CD4-positive, alpha-beta T cell treated with Interleukin-6 at 100 ng/mL for 8 hours (primary cell): ENCODE data around the gene PRKG1.
A peak's percentile ranks its signal among the peaks of the same experiment; 100 is the strongest.

Experiments
- DNase-seq: peaks from one replicate; pipeline ENCODE4 v3.0.0-alpha.2; 2020; ENCODE audit warnings: mixed read lengths, low spot score

Gene PRKG1

DNA sequence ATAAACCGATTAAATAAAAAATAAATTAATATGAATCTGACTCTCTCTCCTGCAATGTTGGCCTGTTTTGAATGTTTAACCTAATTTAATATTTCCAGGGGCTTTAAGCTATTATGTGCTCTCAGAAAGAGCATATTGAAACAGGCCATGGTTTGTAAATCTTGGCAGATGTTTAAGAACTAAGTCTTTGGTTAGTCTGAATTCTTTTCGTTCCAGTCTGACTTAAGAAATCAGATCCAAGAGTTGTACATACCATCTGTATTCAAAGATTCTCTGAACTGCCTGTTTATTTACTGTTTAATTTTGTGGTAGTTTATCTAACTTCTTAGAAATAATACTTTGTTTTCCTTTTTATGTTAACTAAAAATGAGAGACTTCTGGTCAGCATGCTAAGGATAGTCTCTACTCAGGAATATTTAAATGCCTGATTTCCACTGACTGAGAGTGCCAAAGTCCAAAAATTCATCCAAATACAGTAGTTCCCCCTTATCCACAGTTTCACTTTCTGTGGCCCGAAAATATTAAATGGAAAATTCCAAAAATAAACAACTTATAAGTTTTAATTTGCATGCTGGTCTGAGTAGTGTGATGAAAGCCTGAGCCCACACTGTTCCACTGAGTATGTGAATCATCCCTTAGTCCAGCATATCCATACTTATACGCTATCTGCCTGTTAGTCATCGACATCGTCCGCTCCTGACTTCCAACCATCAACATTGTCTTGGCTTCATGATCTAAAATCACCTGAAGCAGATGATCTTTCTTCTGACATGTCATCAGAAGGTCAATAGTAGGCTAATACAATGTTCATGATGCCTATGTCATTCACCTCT, 863.2 kb downstream of the PRKG1 start:
- DNase-seq = no peak

- DNase-seq = no peak
Observed at GRCh38 chr10:51950371-51950995, 876.2 kb downstream of the PRKG1 start.

GRCh38 chr10:51950996-51951555, 876.8 kb downstream of the PRKG1 start:
- no peak for DNase-seq

GRCh38 chr10:51951601-51952000, 877.3 kb downstream of the PRKG1 start:
- DNase-seq = no peak

DNA sequence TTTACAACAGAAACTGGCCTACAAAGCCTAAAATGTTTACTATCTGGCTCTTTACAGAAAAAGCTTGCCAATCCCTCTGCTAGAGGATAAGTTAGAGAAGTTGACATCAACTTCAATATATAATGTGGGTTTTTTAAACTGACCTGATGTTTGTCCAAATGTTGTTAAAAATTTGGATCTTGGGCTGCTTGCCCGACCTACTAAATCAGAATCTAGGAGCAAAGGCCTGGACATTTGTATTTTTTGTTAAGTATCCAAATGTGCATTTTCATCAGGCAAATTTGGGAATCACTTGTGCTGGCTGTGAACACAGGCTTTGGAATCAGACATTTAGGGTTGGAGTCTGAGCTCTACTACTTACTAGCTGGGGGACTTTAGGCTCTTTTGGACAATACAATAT, 877.8 kb downstream of the PRKG1 start:
- DNase-seq = no peak

- no peak for DNase-seq
Observed at GRCh38 chr10:51955696-51956095, 881.4 kb downstream of the PRKG1 start.

- DNase-seq = no peak
Observed at GRCh38 chr10:51956822-51957221, 882.5 kb downstream of the PRKG1 start.

DNA sequence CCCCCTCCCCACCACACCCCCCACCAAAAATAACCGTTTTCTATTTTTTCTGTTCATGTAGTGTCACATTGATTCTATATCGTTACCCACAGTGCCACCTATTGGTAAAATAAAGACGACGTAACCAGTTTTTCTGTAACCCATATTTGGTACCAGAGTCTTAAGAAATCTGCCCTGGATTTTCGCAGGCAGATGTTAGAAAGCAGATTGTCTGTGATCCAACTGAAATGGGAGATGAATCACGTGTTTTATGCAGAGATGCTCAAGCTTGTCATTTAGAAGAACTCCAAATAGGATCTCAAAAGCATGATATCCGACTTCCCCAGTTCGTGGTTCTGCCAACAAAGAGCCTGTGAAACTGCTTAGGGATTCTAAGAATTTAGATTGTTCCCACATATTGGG, 886.2 kb downstream of the PRKG1 start:
- peak; percentile 2 for DNase-seq

GRCh38 chr10:51961401-51961800, 887.1 kb downstream of the PRKG1 start:
- DNase-seq = no peak

DNA sequence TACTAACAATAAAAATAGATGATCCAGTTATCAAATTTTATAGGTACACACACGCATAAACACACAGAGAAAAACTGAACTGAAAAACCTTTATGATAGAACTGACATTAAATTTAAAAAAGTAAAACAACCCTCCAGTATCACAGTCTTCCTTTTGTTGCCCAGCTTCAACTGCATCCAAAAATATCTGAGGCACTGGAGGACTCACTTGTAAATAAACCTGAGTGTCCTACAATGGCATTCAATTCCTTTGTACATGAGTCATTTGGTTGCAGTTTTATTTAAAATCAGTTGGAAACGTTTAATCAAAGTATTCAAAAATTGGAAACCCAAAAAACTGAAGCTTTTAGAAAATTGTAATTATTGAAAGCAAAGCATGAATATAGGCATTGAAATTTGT, 890.3 kb downstream of the PRKG1 start:
- DNase-seq = no peak

DNA sequence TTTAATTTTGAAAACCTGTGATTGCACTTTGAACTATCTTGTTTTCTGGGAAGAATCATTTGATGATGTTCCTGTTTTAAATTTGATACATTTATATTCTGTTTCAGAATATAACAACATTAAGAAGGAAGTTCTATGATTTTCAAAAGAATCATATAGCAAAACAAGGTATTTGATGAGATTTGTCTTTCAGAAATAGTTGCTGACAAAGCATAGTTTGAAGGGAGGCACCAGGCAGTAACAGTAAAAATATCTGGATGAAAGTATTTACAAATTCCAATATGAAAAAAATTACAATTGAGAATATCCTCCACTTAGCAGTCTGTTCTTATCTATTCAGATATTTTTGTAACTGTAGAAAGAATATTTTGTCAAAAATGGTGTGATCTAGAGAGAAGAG, 891.2 kb downstream of the PRKG1 start:
- no peak for DNase-seq

DNA sequence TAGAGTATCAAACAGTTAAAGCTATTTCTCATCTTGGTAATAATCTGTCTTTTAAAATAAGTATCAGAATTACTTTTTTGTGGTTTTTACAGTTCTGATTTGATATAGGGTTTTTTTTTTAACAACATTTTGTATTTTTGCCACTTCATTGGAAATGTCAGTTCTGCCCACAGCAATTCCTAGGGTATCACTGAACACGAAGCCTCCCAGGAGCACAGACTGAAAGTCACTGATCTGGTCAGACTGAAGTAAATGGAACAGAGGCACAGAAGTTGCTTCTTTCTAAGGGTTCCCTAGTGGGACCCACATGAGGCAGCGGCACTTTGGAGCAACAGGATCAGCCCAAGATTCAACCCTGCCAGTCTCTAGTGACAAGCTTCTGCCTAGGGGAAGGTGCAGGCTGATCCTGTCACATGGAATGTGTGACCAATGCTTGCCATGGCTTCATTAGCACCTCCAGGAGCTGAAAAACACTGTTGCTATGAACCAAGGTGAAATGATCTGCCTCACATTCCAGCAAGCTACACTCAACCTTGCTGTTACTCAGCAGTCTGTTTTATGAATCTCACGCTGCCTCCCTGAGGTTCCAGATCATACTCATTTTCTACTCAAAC, 898.6 kb downstream of the PRKG1 start:
- no peak for DNase-seq

GRCh38 chr10:51980752-51981151, 906.5 kb downstream of the PRKG1 start:
- no peak for DNase-seq

DNA sequence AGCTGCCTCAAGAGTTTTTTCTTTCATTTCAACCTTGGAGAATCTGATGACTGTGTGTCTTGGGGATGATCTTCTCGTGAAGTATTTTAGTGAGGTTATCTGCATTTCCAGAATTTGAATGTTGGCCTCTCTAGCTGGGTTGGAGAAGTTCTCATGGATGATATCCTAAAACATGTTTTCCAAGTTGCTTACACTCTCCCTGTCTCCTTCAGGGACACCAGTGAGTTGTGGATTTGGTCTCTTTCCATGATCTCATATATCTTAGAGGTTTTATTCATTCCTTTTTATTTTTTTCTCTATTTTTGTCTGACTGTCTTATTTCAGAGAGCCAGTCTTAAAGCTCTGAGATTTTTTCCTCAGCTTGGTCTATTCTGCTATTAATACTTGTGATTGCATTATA, 907.4 kb downstream of the PRKG1 start:
- no peak for DNase-seq

DNA sequence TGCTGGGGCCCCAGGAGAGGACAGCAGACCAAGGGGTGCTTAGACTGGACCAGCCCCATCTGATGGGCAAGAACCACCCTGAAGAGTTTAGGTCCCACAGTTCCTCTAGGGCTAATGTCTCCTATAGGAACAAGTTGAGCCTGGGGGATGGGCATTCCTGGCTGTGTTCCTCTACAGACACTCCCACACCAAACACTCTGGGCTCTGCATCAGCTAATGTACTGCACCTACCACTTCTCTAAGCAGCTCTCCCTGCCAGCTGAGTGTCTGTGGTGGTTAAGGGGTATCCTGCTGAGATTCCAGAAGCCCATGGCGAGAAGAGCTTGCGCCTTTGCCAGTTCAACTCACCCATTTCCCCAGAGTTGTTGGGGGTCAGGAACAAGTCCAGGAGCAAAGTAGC, 909.2 kb downstream of the PRKG1 start:
- no peak for DNase-seq

DNA sequence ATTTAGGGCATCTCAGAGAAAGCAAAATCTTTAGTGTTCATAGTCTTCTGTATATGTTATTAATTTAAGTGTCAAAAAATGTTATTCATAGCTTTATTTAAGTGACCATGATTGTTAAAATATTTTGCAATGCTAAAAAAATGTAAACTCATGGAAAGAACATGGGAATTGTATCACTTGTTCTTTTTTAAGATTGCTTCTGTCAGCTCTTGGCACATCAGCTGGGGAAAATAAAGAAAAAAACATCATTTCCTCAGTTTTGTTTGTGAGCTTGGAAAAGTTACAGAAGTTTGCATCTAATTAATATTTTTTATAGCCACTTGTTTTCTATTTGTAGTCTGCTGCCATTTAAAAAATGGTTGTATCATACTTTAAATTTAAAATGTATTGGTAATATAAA, 911.0 kb downstream of the PRKG1 start:
- no peak for DNase-seq

GRCh38 chr10:51986516-51986915, 912.2 kb downstream of the PRKG1 start:
- no peak for DNase-seq

- no peak for DNase-seq
Observed at GRCh38 chr10:51993475-51993874, 919.2 kb downstream of the PRKG1 start.

DNA sequence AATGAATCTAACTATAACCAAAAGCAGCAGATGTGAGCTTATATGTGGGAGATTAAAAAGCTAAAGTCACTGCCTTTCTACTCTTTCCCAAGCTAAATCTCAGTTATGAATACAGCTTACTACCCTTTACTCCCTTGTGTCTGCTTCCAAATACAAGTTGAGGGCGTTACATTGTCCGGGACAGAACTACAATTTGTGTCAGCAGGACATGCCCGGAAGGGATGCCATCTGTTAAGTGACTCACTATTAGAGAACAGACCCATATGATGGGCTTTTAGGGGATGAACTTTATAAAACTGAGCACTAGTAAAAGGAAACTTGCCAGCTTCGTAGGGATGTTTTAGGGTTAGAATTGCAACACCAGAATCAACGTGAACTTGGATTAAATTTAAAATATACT, 924.8 kb downstream of the PRKG1 start:
- no peak for DNase-seq

DNA sequence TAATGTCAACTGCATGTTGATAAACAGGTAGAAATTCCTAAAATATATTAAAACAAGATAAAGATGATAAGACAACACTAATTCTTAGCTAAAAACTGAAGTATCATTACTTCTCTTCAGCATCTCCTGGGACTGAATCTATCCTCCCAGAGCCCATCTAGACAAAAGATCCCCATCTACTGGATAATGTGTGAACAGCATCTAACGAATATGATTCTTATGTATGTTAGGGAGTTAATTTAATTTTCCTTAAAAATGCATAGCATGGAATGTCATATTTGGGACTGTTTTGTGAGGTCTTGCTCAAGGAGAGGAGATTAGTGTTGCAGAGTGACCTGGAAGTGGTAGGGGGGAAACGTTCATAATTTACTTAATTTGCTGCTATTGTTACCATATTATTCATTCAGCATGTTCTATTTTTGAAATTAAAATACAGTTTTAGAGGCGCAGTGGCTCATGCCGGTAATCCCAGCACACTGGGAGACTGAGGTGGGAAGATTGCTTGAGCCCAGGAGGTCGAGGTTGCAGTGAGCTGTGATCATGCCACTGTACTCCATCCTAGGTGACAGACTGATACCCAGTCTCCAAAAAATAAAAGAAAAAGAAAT, 930.2 kb downstream of the PRKG1 start:
- DNase-seq = no peak

GRCh38 chr10:52007091-52007490, 932.8 kb downstream of the PRKG1 start:
- no peak for DNase-seq

DNA sequence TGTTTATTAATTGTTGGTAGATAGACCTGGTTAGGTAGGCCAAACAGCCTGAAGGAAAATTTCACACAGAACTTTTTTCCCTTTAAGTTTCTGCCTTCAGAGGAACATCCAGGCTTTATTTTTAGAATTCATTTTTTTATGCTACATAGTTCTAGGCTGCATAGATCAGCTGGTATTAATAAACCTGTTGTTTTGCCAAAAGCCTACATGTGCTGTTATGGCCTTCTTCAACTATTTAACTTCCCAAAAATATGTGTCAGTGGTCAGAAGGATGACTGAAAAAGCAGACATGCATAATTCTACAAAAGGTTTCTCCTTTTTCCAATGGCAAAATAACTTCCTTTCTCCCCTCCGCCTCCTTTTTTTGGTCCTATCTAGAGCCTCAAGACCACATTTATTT, 936.8 kb downstream of the PRKG1 start:
- DNase-seq = no peak
